HG03521 (cell line): ENCODE measurements around the gene CERS6.

Experiments used
- ATAC-seq: cut with Tn5 transposase; IDR thresholded peaks from one replicate; pipeline ENCODE4 v1.9.1; 2021; ENCODE audit warnings: mild to moderate bottlenecking, moderate library complexity; ENCODE audit not compliant: unreplicated experiment

Gene CERS6

GRCh38 chr2:168722592-168722991, 266.5 kb downstream of the CERS6 start:
- ATAC-seq = no peak

DNA sequence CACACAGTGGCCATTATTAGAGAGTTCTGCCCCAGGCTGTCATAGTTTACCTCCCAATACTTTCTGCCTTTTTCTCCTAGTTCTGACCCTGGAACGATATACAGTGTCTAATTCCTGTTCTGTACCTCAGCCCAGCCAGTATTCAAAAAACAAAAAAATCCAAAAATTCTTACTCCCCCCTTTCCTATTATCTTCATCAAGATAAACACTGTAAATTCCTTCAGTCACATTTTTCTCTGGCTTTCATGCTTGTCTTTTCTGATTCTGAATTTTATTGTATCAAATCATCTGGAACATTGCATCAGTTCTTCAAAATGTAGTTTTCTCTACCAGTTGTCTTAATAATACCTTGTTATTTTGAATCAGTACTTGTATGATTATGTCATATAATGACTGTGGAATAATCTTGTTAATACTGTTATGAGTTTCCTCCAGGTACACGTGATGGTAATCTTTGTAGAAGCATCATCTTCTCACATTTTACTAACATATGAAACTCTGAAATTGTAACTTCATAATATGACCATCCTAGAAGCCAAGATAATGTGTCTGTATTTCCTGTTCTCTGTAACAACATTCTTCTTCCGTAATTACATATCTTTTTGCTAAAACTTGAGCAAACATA, 267.3 kb downstream of the CERS6 start:
- no peak for ATAC-seq

- ATAC-seq = peak; percentile 64
These were observed 270.3 kb downstream of the CERS6 start for GRCh38 chr2:168726375-168726774.

DNA sequence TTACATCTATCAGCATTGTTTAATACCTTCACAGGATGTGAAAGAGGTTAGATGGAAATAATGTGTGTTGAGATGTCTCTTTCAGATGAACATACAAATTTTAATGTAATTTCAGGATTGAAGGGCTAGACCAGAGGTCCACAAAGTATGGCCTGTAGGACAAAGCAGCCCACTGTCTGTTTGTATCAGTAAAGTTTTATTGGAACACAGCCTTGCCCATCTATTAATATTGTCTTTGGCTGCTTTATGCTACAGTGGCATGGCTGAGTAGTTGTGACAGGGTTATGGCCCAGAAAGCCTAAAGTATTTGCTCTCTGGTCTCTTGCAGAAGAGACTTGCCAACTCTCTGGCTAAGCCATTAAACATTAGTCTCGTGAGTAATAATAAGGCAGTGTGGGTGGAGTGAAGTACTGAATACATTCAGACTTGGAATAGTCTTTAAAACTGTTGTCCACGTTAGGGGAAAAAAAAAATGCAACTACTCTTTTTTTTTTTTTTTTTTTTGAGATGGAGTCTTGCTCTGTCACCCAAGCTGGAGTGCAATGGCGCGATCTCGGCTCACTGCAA, 271.9 kb downstream of the CERS6 start:
- ATAC-seq = no peak

- no peak for ATAC-seq
These were observed 273.4 kb downstream of the CERS6 start for GRCh38 chr2:168729455-168729854.

DNA sequence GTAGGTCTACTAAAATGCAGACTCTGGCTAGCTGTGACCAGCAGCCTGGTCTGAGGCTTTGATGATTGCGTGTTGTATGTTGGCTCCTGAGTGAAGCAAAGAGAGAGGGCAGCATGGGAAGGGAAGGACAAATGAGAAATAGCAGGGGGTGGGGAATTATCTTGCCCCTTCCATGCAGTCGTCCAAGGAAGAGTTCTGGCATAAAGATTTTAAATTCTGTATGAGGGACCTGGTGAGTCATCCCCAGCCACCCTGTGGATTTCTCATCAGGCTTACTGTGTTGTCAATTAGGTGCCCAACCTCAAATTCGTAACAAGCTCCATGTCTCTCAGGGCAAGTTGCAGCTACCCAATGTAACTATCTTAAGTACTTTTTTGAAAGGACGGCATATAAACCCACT, 274.3 kb downstream of the CERS6 start:
- no peak for ATAC-seq

DNA sequence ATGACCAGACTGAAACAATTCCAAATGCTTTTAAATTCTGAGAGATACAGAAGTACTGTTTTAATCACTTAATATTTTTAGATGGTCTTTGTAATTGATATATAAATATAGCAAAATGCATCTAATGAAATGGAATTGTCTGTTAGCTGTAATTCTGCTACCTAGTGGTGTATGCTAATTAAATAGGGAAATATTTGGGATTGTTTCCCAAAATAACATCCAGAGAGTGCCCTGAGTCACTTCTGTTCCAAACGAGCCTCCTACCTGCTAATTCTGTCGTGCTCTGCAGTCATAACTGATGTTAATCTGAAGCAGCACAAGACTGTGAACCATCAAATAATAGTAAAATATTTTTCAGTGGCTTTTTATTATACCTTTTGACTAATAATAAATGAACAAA, 274.9 kb downstream of the CERS6 start:
- ATAC-seq = no peak

DNA sequence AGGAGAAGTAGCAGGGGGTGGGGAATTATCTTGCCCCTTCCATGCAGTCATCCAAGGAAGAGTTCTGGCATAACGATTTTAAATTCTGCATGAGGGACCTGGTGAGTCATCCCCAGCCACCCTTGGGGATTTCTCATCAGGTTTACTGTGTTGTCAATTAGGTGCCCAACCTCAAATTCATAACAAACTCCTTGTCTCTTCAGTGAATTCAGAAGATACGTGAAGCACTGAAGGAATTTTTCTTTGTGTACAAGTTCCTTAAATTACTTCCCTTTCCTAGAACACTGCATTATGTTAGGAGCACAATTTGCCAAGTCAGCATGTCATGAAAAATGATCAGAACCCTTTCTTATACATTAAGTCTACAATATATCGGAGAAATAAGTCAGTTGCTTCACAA, 275.5 kb downstream of the CERS6 start:
- no peak for ATAC-seq

DNA sequence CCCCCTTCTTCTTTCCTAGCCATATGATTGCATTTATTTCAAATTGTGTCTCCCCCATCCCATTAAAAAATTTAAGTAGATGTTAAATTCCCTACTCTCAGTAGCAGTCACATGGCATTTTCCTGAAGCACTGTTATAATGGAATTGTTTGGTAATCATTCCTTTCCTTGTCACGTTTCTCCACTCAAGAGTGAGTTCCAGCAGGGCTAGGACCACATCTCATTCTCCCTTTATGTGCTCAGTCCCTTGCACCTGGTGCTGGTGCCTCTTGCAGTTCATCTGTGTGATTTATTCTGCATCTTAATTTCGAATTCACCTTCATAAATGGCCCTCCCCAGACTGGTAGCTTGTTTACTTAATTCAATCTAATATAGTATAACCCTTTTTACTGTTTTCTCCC, 276.0 kb downstream of the CERS6 start:
- no peak for ATAC-seq

- ATAC-seq = no peak
These were observed 276.4 kb downstream of the CERS6 start for GRCh38 chr2:168732506-168732905.

- ATAC-seq = no peak
These were observed 278.2 kb downstream of the CERS6 start for GRCh38 chr2:168734199-168734760.

- ATAC-seq = no peak
These were observed 280.8 kb downstream of the CERS6 start for GRCh38 chr2:168736649-168737445.

- ATAC-seq = no peak
These were observed 282.0 kb downstream of the CERS6 start for GRCh38 chr2:168738062-168738461.

- no peak for ATAC-seq
These were observed 284.3 kb downstream of the CERS6 start for GRCh38 chr2:168740360-168740759.

GRCh38 chr2:168740788-168741187, 284.7 kb downstream of the CERS6 start:
- ATAC-seq = no peak

DNA sequence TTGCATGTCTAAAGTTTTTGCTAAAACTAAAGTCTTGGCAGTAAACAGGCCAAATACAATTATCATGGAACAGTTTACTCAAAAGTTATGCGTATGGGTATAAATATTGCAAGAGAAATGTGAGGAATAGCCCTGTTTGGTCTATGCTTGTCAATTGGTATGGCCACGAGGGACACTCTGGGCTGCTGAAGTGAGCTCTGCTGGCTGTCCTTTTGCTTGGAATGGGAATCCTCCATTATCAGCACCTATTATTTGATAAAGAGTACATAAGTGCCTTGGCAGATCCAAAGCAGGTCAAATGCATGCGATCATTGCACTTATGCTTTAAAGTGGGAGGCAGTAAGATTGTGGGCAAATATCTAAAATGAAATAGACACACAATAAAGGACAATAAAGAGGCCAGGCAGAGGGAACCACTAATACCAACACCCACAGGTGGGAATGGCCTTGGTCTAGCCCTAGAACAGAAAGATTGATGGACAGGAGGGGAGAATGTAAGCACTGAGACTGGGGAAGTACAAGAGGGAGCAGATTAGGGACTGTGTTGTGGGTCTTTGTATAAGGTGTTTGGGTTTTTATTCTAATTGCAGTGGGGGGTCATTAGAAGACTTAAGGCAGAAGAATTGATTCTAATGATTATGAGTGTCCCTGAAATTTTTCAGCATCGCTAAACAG, 286.3 kb downstream of the CERS6 start:
- no peak for ATAC-seq

GRCh38 chr2:168744844-168745243, 288.8 kb downstream of the CERS6 start:
- ATAC-seq = no peak

DNA sequence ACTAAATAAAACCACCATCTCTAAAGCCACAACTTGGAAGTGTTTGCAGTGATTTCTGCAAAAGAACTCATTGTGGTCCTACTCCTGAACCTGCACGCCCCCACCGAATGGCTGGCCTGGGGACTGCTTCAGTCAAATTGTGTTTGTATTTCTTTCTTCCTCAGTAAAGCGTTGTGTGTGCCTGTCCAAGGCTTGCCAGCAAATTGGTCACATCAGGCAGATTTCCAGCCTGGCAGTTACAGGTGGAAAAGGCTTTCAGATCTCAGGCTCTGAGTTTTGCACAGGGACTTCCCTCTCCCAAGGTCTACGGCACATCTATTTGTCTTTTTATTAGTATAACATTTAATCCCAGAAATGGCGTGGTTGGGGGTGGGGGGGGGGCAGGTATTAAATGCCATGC, 292.4 kb downstream of the CERS6 start:
- ATAC-seq = no peak

DNA sequence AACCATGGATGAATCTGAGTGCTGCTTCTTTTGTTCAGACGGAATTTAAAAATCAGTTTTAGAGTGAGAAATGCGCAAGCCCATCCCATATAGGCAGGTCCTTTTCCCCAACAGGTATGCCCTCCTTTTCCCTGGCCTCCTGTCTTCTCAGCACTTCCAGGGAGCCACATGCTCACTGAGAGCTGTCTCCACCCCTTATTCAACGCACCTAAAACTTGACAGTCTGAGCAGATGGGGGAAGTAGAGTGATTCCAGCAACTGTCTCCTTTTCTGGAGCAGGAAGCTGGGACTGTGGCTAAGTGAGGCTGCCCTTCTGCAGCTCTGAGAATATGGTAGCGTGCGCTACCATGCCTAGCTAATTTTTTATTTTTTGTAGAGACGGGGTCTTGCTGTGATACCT, 293.2 kb downstream of the CERS6 start:
- no peak for ATAC-seq

DNA sequence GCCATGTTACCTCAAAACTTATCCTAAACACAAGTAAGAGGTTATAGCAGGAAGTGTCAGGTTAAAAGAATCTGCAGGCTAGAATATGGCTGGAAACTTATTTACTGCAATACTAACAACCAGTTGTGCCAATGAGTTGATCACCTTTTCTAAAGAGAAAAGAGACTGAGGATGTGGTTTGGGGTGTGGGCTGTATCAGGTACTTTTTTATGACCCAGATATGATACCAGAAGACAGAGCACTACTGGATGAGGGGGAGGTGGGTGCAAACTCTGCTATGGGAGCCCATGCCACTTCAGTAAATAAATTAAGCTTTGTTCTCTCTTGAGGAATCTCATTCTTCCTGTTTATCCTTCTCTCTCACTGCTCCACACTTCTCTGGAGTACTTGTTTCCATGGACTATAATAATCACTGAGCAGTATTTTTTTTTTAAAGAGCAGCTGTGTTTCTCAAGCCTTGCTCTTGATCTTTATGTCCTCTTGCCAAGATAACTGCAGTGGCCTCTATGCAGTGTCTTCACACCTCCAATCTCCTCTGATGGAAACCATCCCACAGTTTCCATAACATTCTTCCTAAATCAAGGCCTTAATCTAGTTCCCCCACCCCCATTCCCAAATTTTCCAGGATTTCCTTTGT, 295.1 kb downstream of the CERS6 start:
- peak; percentile 88 for ATAC-seq

DNA sequence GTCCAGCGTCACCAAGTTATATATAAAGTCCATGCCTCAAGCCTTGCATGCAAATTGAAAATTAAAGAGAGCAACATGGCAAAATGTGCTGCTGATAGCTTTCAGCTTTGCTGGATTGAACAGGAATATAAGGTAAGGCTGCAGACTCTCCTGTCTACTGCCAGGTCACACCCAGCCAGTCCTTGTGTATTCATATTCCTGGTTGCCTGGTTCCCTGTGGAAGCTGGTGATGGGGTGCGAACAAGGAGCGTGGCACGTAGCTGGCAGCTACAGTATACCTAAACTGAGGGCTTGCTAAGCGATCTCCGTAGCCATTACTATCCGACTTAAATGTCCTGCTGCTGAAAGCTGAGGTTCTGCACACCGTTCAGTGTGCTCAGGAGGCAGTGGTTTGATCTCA, 296.3 kb downstream of the CERS6 start:
- ATAC-seq = no peak
